HepG2 (cell line): ENCODE data around the gene RBAK. TPM values are rescaled to one million over a fixed set of nuclear protein-coding genes. Genes with fewer than 3 reads are reported as not detected.

Experiments used
- ATAC-seq: fragments of 200-7000 bp; cut with Tn5 transposase; 3 replicates; pipeline ENCODE4 v1.9.1; 2020; ENCODE audit warnings: mild to moderate bottlenecking, moderate library complexity
- BruUV-seq: library from RNA; stranded (reverse); fragments of 400-500 nt; replicated peaks from 2 replicates; lab custom pipeline; 2021; lab: Mats Ljungman, UMichigan
- CTCF ChIA-PET: fragments of 300-600 bp; formaldehyde crosslinking; extraction: SDS; loops from one replicate; lab custom pipeline; 2021; ENCODE audit warnings: low total read pairs, inconsistent platforms, low intra/inter-chr PET ratio; lab: Yijun Ruan, JAX
- POLR2A ChIA-PET: fragments of 350-600 bp; sonication (Branson Sonifier 250); formaldehyde crosslinking; loops from one replicate; lab custom pipeline; 2020; ENCODE audit warnings: antibody characterized with exemption, inconsistent platforms; lab: Yijun Ruan, JAX
- DNase-seq: peaks from one replicate; pipeline ENCODE4 v3.0.0-alpha.2; 2015; ENCODE audit warnings: low spot score
- FAIRE-seq: peaks from 3 replicates; lab custom pipeline; 2011; peaks lifted over from hg19 to GRCh38; lab: Jason Lieb, UNC
- H2AFZ ChIP-seq: one replicate; pipeline ENCODE4 v1.6.1; 2011; ENCODE audit warnings: low read length, inconsistent platforms
- H3K27ac ChIP-seq: fragments of 300-600 bp; 3 replicates; pipeline ENCODE4 v1.8.0; 2011; ENCODE audit warnings: mixed run types, mild to moderate bottlenecking, mixed read lengths, low read length, inconsistent platforms; ENCODE audit not compliant: insufficient read depth; ENCODE audit errors: extremely low read length
- H3K27me3 ChIP-seq, 2 experiments: fragments of 200-600 bp in 1 of 2; 2 replicates in 1 of 2; 3 replicates in 1 of 2; pipeline versions ENCODE4 v1.6.0 to v1.8.0; 2011; ENCODE audit warnings: low read length in 2 of 2, mild to moderate bottlenecking in 2 of 2, moderate library complexity in 2 of 2, inconsistent platforms in 1 of 2; ENCODE audit not compliant: insufficient read depth in 2 of 2, control insufficient read depth in 1 of 2
- H3K36me3 ChIP-seq, 2 experiments: fragments of 200-600 bp in 1 of 2; replicated peaks in 1 of 2; 2 replicates in 1 of 2; 3 replicates in 1 of 2; pipeline versions ENCODE4 v1.5.1 to v1.8.0; 2011; ENCODE audit warnings: low read length in 2 of 2, inconsistent platforms in 1 of 2; ENCODE audit not compliant: insufficient read depth in 2 of 2, control insufficient read depth in 1 of 2
- H3K4me1 ChIP-seq: 2 replicates; pipeline ENCODE4 v1.5.1; 2012; ENCODE audit warnings: low read length, inconsistent platforms; ENCODE audit not compliant: insufficient read depth
- H3K4me2 ChIP-seq: 2 replicates; pipeline ENCODE4 v1.6.0; 2011; ENCODE audit warnings: low read depth, low read length, inconsistent platforms
- H3K4me3 ChIP-seq, 3 experiments: fragments of 200-600 bp in 1 of 3; sonication (generic), shearing (Covaris generic) in 1 of 3; replicated peaks in 1 of 3; 2 replicates each; pipeline ENCODE4 v1.5.1; 2011 to 2016; ENCODE audit warnings: low read length in 3 of 3, inconsistent platforms in 2 of 3, low read depth in 2 of 3, mild to moderate bottlenecking in 2 of 3, control low read depth in 1 of 3, mixed read lengths in 1 of 3; ENCODE audit not compliant: insufficient read depth in 1 of 3
- H3K79me2 ChIP-seq: one replicate; pipeline ENCODE4 v1.6.1; 2011; ENCODE audit warnings: low read length, inconsistent platforms; ENCODE audit not compliant: insufficient read depth
- H3K9ac ChIP-seq: 2 replicates; pipeline ENCODE4 v1.6.0; 2011; ENCODE audit warnings: mild to moderate bottlenecking, low read depth, low read length, inconsistent platforms; ENCODE audit not compliant: insufficient read depth
- H3K9me3 ChIP-seq: 2 replicates; pipeline ENCODE4 v1.5.1; 2012; ENCODE audit warnings: mild to moderate bottlenecking, low read length
- H4K20me1 ChIP-seq: 2 replicates; pipeline ENCODE4 v1.6.0; 2011; ENCODE audit warnings: inconsistent platforms, mild to moderate bottlenecking, low read length, moderate library complexity; ENCODE audit not compliant: insufficient read depth
- ATF7 ChIP-seq, 2 experiments: fragments of 450-650 bp in 1 of 2; sonication (generic) in 1 of 2; formaldehyde crosslinking in 1 of 2; IDR thresholded peaks; 2 replicates each; pipeline versions ENCODE4 v1.4.0 to v1.6.1; 2016 to 2020; ENCODE audit warnings: antibody characterized with exemption in 1 of 2, mild to moderate bottlenecking in 1 of 2, missing genetic modification reagents in 1 of 2
- GLI4 ChIP-seq: sonication (generic); formaldehyde crosslinking; IDR thresholded peaks from 2 replicates; pipeline ENCODE4 v1.5.1; 2020; ENCODE audit warnings: missing genetic modification reagents, mild to moderate bottlenecking, moderate library complexity, borderline replicate concordance
- HDAC1 ChIP-seq: sonication (generic); formaldehyde crosslinking; IDR thresholded peaks from 2 replicates; pipeline ENCODE4 v1.5.1; 2020; ENCODE audit warnings: mild to moderate bottlenecking, missing genetic modification reagents
- NBN ChIP-seq: fragments of 450-650 bp; conservative IDR thresholded peaks from 2 replicates; pipeline ENCODE4 v1.6.1; 2017
- SMARCC2 ChIP-seq: fragments of 450-650 bp; IDR thresholded peaks from 2 replicates; pipeline ENCODE4 v1.6.1; 2017; ENCODE audit warnings: antibody characterized with exemption, mild to moderate bottlenecking
- TRIM24 ChIP-seq: sonication (generic); formaldehyde crosslinking; IDR thresholded peaks from 2 replicates; pipeline ENCODE4 v1.8.0; 2022; ENCODE audit warnings: mild to moderate bottlenecking, missing genetic modification reagents
- ZNF143 ChIP-seq: sonication (generic); formaldehyde crosslinking; IDR thresholded peaks from 2 replicates; pipeline ENCODE4 v1.4.0; 2020; ENCODE audit warnings: missing genetic modification reagents
- ZNF34 ChIP-seq: sonication (generic); formaldehyde crosslinking; IDR thresholded peaks from 2 replicates; pipeline ENCODE4 v1.4.0; 2020; ENCODE audit warnings: mild to moderate bottlenecking, missing genetic modification reagents, borderline replicate concordance
- ZNF660 ChIP-seq: sonication (generic); formaldehyde crosslinking; IDR thresholded peaks from 2 replicates; pipeline ENCODE4 v1.5.1; 2020; ENCODE audit warnings: mild to moderate bottlenecking, low read depth, missing genetic modification reagents, borderline replicate concordance
- ZNF710 ChIP-seq: sonication (generic); formaldehyde crosslinking; IDR thresholded peaks from 2 replicates; pipeline ENCODE4 v1.5.0; 2020; ENCODE audit warnings: mild to moderate bottlenecking, missing genetic modification reagents, borderline replicate concordance
- WGBS: methylation state at CpG from one replicate; pipeline ENCODE4 v1.1.6; 2017; ENCODE audit warnings: low lambda C conversion rate; 5-methylcytosine and 5-hydroxymethylcytosine counted together
- in situ Hi-C: cut with HindIII; loops from 2 replicates; pipeline ENCODE4 v1.10.0; 2017; ENCODE audit warnings: low pct_unique_long_range_greater_than_20kb; ENCODE audit not compliant: extremely low pct_ligation_motif_present
- intact Hi-C: fragments of 100-400 bp; cut with micrococcal nuclease; formaldehyde crosslinking; loops from one replicate; pipeline ENCODE4 v1.10.0; 2022; ENCODE audit not compliant: unreplicated experiment
- polyA plus RNA-seq, 8 experiments: library from polyadenylated mRNA; depleted of rRNA in 3 of 8; stranded (reverse) in 7 of 8; unstranded in 1 of 8; fragments of >200 nt; fragmentation: Illumina TruSeq in 4 of 8; extraction: Trizol in 4 of 8; gene quantifications; 2 replicates each; pipeline versions ENCODE4 v1.2.1 to v1.2.3, GENCODE V29; 2011 to 2016; ENCODE audit warnings: low read depth in 4 of 8, missing spikeins in 1 of 8, mixed read lengths in 1 of 8; ENCODE audit not compliant: insufficient read depth in 1 of 8
- total RNA-seq, 5 experiments: library from RNA; depleted of rRNA; stranded (reverse); fragments of >200 nt; fragmentation: Illumina TruSeq; extraction: Trizol; gene quantifications; 2 replicates each; pipeline ENCODE4 v1.2.3, GENCODE V29; 2016; ENCODE audit warnings: low read depth in 1 of 5
- TF ChIP-seq, protein P1 (sequence below): sonication (generic); formaldehyde crosslinking; IDR thresholded peaks from 2 replicates; pipeline ENCODE4 v1.4.0; 2020; ENCODE audit warnings: missing genetic modification reagents, borderline replicate concordance
- TF ChIP-seq, protein P2 (sequence below): IDR thresholded peaks from 2 replicates; pipeline ENCODE4 v1.6.1; 2016; ENCODE audit warnings: low read depth, missing genetic modification reagents, missing compliant biosample characterization

RBAK gene
- total and polyA plus RNA-seq, 2 of the 13 experiments (the other 11 are each of a cell fraction or from before 2014, with no cell fraction given), result 4.4 to 11.8 TPM

- no peak for FAIRE-seq
- no peak overlapping the region for H3K27ac ChIP-seq
- no peak overlapping the region for H3K4me3 ChIP-seq
- ATAC-seq, result peak; percentile 20; the same call in 2 of the 3 replicates
- H3K27me3 ChIP-seq, result no peaks in the 10 kb centered on the region
- no peaks in the 10 kb centered on the region for H3K9me3 ChIP-seq
- intact Hi-C loops (no loop called here), in situ Hi-C loops (no loop called here)
- no peak overlapping the region for H3K4me2 ChIP-seq
- no peaks in the 10 kb centered on the region for H3K4me1 ChIP-seq
- TSS peak; percentile 41 for BruUV-seq
- H4K20me1 ChIP-seq, result no peaks in the 10 kb centered on the region
- H3K9ac ChIP-seq, result no peak overlapping the region
- H3K36me3 ChIP-seq, result peaks cover 20 to 35% of the 10 kb centered on the region in 2 experiments; a peak in 4 of 5 replicates
- DNase-seq, result no peak
- CTCF ChIA-PET, result interaction anchor here (0.6 kb wide), 1 partner anchor 66 kb away, joined by 3 read pairs; no protein-coding TSS in a partner anchor
- POLR2A ChIA-PET, result no interaction called here
- WGBS, result 96% methylated on average over 5 of the region's 5 CpGs
- no peaks in the 10 kb centered on the region for H3K79me2 ChIP-seq
- H2AFZ ChIP-seq, result no peak overlapping the region
- TF ChIP-seq HDAC1 (CRISPR knock-in tag), result no peak
- no peak for TF ChIP-seq TRIM24 (CRISPR knock-in tag)
- no peak for TF ChIP-seq ZNF34 (CRISPR knock-in tag)
- TF ChIP-seq ATF7 (IDR thresholded peaks at IDR 0.05), result no peak
- TF ChIP-seq ATF7 (CRISPR knock-in tag; IDR thresholded peaks at IDR 0.05), result no peak
- TF ChIP-seq, protein P1, sequence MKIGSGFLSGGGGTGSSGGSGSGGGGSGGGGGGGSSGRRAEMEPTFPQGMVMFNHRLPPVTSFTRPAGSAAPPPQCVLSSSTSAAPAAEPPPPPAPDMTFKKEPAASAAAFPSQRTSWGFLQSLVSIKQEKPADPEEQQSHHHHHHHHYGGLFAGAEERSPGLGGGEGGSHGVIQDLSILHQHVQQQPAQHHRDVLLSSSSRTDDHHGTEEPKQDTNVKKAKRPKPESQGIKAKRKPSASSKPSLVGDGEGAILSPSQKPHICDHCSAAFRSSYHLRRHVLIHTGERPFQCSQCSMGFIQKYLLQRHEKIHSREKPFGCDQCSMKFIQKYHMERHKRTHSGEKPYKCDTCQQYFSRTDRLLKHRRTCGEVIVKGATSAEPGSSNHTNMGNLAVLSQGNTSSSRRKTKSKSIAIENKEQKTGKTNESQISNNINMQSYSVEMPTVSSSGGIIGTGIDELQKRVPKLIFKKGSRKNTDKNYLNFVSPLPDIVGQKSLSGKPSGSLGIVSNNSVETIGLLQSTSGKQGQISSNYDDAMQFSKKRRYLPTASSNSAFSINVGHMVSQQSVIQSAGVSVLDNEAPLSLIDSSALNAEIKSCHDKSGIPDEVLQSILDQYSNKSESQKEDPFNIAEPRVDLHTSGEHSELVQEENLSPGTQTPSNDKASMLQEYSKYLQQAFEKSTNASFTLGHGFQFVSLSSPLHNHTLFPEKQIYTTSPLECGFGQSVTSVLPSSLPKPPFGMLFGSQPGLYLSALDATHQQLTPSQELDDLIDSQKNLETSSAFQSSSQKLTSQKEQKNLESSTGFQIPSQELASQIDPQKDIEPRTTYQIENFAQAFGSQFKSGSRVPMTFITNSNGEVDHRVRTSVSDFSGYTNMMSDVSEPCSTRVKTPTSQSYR (CRISPR knock-in tag), result no peak
- TF ChIP-seq ZNF710 (CRISPR knock-in tag), result no peak
- TF ChIP-seq NBN, result no peak
- TF ChIP-seq GLI4 (CRISPR knock-in tag), result no peak
- TF ChIP-seq, protein P2, sequence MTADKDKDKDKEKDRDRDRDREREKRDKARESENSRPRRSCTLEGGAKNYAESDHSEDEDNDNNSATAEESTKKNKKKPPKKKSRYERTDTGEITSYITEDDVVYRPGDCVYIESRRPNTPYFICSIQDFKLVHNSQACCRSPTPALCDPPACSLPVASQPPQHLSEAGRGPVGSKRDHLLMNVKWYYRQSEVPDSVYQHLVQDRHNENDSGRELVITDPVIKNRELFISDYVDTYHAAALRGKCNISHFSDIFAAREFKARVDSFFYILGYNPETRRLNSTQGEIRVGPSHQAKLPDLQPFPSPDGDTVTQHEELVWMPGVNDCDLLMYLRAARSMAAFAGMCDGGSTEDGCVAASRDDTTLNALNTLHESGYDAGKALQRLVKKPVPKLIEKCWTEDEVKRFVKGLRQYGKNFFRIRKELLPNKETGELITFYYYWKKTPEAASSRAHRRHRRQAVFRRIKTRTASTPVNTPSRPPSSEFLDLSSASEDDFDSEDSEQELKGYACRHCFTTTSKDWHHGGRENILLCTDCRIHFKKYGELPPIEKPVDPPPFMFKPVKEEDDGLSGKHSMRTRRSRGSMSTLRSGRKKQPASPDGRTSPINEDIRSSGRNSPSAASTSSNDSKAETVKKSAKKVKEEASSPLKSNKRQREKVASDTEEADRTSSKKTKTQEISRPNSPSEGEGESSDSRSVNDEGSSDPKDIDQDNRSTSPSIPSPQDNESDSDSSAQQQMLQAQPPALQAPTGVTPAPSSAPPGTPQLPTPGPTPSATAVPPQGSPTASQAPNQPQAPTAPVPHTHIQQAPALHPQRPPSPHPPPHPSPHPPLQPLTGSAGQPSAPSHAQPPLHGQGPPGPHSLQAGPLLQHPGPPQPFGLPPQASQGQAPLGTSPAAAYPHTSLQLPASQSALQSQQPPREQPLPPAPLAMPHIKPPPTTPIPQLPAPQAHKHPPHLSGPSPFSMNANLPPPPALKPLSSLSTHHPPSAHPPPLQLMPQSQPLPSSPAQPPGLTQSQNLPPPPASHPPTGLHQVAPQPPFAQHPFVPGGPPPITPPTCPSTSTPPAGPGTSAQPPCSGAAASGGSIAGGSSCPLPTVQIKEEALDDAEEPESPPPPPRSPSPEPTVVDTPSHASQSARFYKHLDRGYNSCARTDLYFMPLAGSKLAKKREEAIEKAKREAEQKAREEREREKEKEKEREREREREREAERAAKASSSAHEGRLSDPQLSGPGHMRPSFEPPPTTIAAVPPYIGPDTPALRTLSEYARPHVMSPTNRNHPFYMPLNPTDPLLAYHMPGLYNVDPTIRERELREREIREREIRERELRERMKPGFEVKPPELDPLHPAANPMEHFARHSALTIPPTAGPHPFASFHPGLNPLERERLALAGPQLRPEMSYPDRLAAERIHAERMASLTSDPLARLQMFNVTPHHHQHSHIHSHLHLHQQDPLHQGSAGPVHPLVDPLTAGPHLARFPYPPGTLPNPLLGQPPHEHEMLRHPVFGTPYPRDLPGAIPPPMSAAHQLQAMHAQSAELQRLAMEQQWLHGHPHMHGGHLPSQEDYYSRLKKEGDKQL (CRISPR knock-in tag), result no peak
- TF ChIP-seq ZNF143, result no peak
- no peak for TF ChIP-seq ZNF660 (CRISPR knock-in tag)
- no peak for TF ChIP-seq SMARCC2
Observed at GRCh38 chr7:4999369-4999950, 46.2 kb upstream of the RBAK start.
